Glutamatergic neuron (in vitro differentiated cells): ENCODE measurements around the gene CCDC50. TPM values are rescaled to one million over a fixed set of nuclear protein-coding genes. Genes with fewer than 3 reads are reported as not detected.

ENCODE experiments used
- DNase-seq: peaks from one replicate; pipeline ENCODE4 v3.0.0; 2022
- H3K27ac Mint-ChIP-seq: one replicate; pipeline ENCODE4 v1.8.0; 2020; ENCODE audit warnings: mild to moderate bottlenecking, mixed read lengths, inconsistent platforms; ENCODE audit not compliant: unreplicated experiment
- H3K27me3 Mint-ChIP-seq: one replicate; pipeline ENCODE4 v1.8.0; 2020; ENCODE audit warnings: mild to moderate bottlenecking, moderate library complexity, mixed read lengths, inconsistent platforms; ENCODE audit not compliant: unreplicated experiment
- H3K36me3 Mint-ChIP-seq: one replicate; pipeline ENCODE4 v1.8.0; 2020; ENCODE audit warnings: mild to moderate bottlenecking, mixed read lengths, inconsistent platforms; ENCODE audit not compliant: unreplicated experiment
- H3K4me1 Mint-ChIP-seq: one replicate; pipeline ENCODE4 v1.8.0; 2020; ENCODE audit warnings: mild to moderate bottlenecking, low read depth, mixed read lengths, inconsistent platforms; ENCODE audit not compliant: unreplicated experiment
- H3K4me3 Mint-ChIP-seq: one replicate; pipeline ENCODE4 v1.8.0; 2020; ENCODE audit warnings: mild to moderate bottlenecking, mixed read lengths, inconsistent platforms; ENCODE audit not compliant: unreplicated experiment
- H3K9me3 Mint-ChIP-seq: one replicate; pipeline ENCODE4 v1.8.0; 2020; ENCODE audit warnings: mild to moderate bottlenecking, moderate library complexity, mixed read lengths, inconsistent platforms; ENCODE audit not compliant: unreplicated experiment
- CTCF ChIP-seq: fragments of 200-600 bp; sonication (generic); IDR thresholded peaks from one replicate; pipeline ENCODE4 v1.5.0; 2021; ENCODE audit not compliant: partially characterized antibody, unreplicated experiment
- total RNA-seq: library from RNA; stranded (reverse); fragmentation: NEBNext Ultra II Directional; extraction: Animal tissue kit (Norgen Biotek cat#: 25700); gene quantifications from one replicate; pipeline ENCODE4 v1.2.1, GENCODE V29; 2021; ENCODE audit not compliant: unreplicated experiment

Gene CCDC50
- total RNA-seq, 1 donor from 2014 or later: 144 TPM

- Mint-ChIP-seq H3K27ac (no peak overlapping the region), H3K4me1 (peaks cover 13% of the 10 kb centered on the region), H3K9me3 (peaks cover 4% of the 10 kb centered on the region), H3K4me3 (no peak overlapping the region), H3K36me3 (no peaks in the 10 kb centered on the region), H3K27me3 (peaks cover 3% of the 10 kb centered on the region)
- DNase-seq: no peak
- no peak for TF ChIP-seq CTCF
Observed at GRCh38 chr3:191417457-191417729, 88.2 kb downstream of the CCDC50 start.

GRCh38 chr3:191420771-191421170 is 91.6 kb downstream of the CCDC50 start:
- peaks cover 10% of the 10 kb centered on the region for H3K4me1 Mint-ChIP-seq
- no peak for TF ChIP-seq CTCF

GRCh38 chr3:191424881-191425280 is 95.7 kb downstream of the CCDC50 start:
- Mint-ChIP-seq H3K9me3 (no peaks in the 10 kb centered on the region), H3K4me1 (peaks cover 10% of the 10 kb centered on the region), H3K36me3 (no peaks in the 10 kb centered on the region), H3K27ac (no peak overlapping the region), H3K27me3 (no peaks in the 10 kb centered on the region), H3K4me3 (no peak overlapping the region)
- DNase-seq: no peak
- TF ChIP-seq CTCF: no peak

More at GRCh38 chr3:191420771-191421170, 91.6 kb downstream of the CCDC50 start:
- Mint-ChIP-seq H3K9me3 (no peaks in the 10 kb centered on the region), H3K4me3 (no peak overlapping the region), H3K27me3 (no peaks in the 10 kb centered on the region), H3K36me3 (no peaks in the 10 kb centered on the region), H3K27ac (no peak overlapping the region)
- DNase-seq: no peak

GRCh38 chr3:191425322-191425734 is 96.1 kb downstream of the CCDC50 start:
- no peaks in the 10 kb centered on the region for H3K27me3 Mint-ChIP-seq
- DNase-seq: no peak

GRCh38 chr3:191426311-191426710 is 97.1 kb downstream of the CCDC50 start:
- TF ChIP-seq CTCF: no peak
- no peak overlapping the region for H3K27ac Mint-ChIP-seq

More at GRCh38 chr3:191425322-191425734, 96.1 kb downstream of the CCDC50 start:
- no peaks in the 10 kb centered on the region for H3K36me3 Mint-ChIP-seq
- no peak overlapping the region for H3K4me3 Mint-ChIP-seq
- peaks cover 10% of the 10 kb centered on the region for H3K4me1 Mint-ChIP-seq
- H3K27ac Mint-ChIP-seq: no peak overlapping the region
- TF ChIP-seq CTCF: no peak
- H3K9me3 Mint-ChIP-seq: no peaks in the 10 kb centered on the region

More at GRCh38 chr3:191426311-191426710, 97.1 kb downstream of the CCDC50 start:
- peaks cover 10% of the 10 kb centered on the region for H3K4me1 Mint-ChIP-seq
- H3K36me3 Mint-ChIP-seq: no peaks in the 10 kb centered on the region
- H3K27me3 Mint-ChIP-seq: no peaks in the 10 kb centered on the region
- no peak for DNase-seq
- H3K4me3 Mint-ChIP-seq: no peak overlapping the region
- H3K9me3 Mint-ChIP-seq: no peaks in the 10 kb centered on the region
